Parathyroid adenoma (tissue), 2 donors: ENCODE measurements around the gene DNAJB1.

Experiments
- H2AFZ ChIP-seq: fragments of 300-600 bp; sonication (generic); one replicate; pipeline ENCODE4 v1.7.0; 2017; ENCODE audit warnings: antibody characterized with exemption, mild to moderate bottlenecking
- H3K27ac ChIP-seq: fragments of 300-600 bp; sonication (generic); one replicate; pipeline ENCODE4 v1.7.0; 2017
- H3K27me3 ChIP-seq: fragments of 300-600 bp; sonication (generic); one replicate; pipeline ENCODE4 v1.7.0; 2017; ENCODE audit warnings: low read length; ENCODE audit not compliant: control insufficient read depth, insufficient read depth
- H3K36me3 ChIP-seq: fragments of 300-600 bp; sonication (generic); one replicate; pipeline ENCODE4 v1.7.0; 2017; ENCODE audit warnings: low read length; ENCODE audit not compliant: control insufficient read depth, insufficient read depth
- H3K4me1 ChIP-seq: fragments of 300-600 bp; sonication (generic); one replicate; pipeline ENCODE4 v1.7.0; 2017; ENCODE audit warnings: control low read depth
- H3K4me2 ChIP-seq: fragments of 300-600 bp; sonication (generic); one replicate; pipeline ENCODE4 v1.7.0; 2017; ENCODE audit warnings: low read length
- H3K4me3 ChIP-seq: fragments of 300-600 bp; sonication (generic); one replicate; pipeline ENCODE4 v1.7.0; 2017; ENCODE audit warnings: low read depth, low read length
- H3K79me2 ChIP-seq: fragments of 300-600 bp; sonication (generic); one replicate; pipeline ENCODE4 v1.7.0; 2017; ENCODE audit warnings: control low read depth
- H3K9ac ChIP-seq: fragments of 300-600 bp; sonication (generic); one replicate; pipeline ENCODE4 v1.7.0; 2017; ENCODE audit warnings: mild to moderate bottlenecking
- H3K9me3 ChIP-seq: fragments of 300-600 bp; sonication (generic); one replicate; pipeline ENCODE4 v1.7.0; 2017; ENCODE audit warnings: low read length; ENCODE audit not compliant: control insufficient read depth
- CTCF ChIP-seq: fragments of 300-600 bp; sonication (generic); IDR thresholded peaks from one replicate; pipeline ENCODE4 v1.7.0; 2017; ENCODE audit warnings: antibody characterized with exemption, mild to moderate bottlenecking
- donor health status: primary hyperparathyroidism.

The DNAJB1 gene

GRCh38 chr19:14467391-14467790, 50.8 kb downstream of the DNAJB1 start:
- no peak overlapping the region for H3K27ac ChIP-seq
- H3K36me3 ChIP-seq: no peaks in the 10 kb centered on the region
- no peaks in the 10 kb centered on the region for H3K79me2 ChIP-seq
- H3K27me3 ChIP-seq: no peaks in the 10 kb centered on the region
- no peak overlapping the region for H3K4me3 ChIP-seq
- H3K9ac ChIP-seq: no peak overlapping the region
- H3K4me2 ChIP-seq: no peak overlapping the region
- TF ChIP-seq CTCF: no peak
- no peaks in the 10 kb centered on the region for H3K9me3 ChIP-seq
- peaks cover 3% of the 10 kb centered on the region for H3K4me1 ChIP-seq
- no peak overlapping the region for H2AFZ ChIP-seq
